Measurements from ENCODE around the gene OCA2.

Gene OCA2

DNA sequence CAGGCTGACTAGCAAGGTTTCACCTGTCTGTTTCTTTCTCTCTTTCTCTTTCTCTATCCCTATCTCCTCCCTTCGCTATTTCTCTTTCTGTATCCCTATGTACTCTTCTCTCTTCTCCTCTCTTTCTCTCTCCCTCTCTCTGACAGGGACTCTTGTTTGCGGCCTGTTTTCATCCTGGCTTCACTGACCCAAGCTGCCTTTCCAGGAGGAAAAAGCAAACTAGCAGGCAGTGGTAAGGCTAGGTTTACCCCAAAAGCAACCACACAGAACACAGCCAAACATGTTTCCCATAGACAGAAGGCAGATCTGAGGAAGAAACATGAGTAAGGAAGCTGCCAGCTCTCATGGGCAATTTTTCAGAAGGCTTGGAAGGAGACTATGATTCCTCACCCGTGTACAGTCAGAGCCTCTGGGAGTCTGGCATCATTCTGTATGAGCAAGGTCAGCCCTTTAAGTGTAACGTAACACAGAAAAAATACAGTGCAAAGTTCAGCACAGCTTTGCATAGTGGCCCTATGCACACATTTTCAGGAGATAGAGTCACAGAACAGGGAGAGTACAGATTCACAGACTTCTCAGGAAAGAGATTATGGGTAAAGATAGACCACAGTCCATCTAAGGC lies 61.0 kb downstream of the OCA2 start:
- no peak for DNase-seq (ENCODE audit: low read depth in 2 of 2)
- TF ChIP-seq CTCF (IDR thresholded peaks at IDR 0.05; ENCODE audit: low read depth, low read length): no peak
- H3K4me3 ChIP-seq (replicated peaks in 1 of 2; ENCODE audit: low read depth in 2 of 2, low read length in 2 of 2): no peak overlapping the region

GRCh38 chr15:28033443-28033842 lies 65.7 kb downstream of the OCA2 start:
- no peak for TF ChIP-seq CTCF (IDR thresholded peaks at IDR 0.05; ENCODE audit: low read depth, low read length)

GRCh38 chr15:28030801-28031200 lies 68.3 kb downstream of the OCA2 start:
- no peak for DNase-seq (ENCODE audit: low read depth in 2 of 2)
- no peak overlapping the region for H3K4me3 ChIP-seq (replicated peaks in 1 of 2; ENCODE audit: low read depth in 2 of 2, low read length in 2 of 2)
- TF ChIP-seq CTCF (IDR thresholded peaks at IDR 0.05; ENCODE audit: low read depth, low read length): no peak

More at GRCh38 chr15:28033443-28033842, 65.7 kb downstream of the OCA2 start:
- DNase-seq (ENCODE audit: low read depth in 2 of 2): no peak
- H3K4me3 ChIP-seq (replicated peaks in 1 of 2; ENCODE audit: low read depth in 2 of 2, low read length in 2 of 2): no peak overlapping the region

DNA sequence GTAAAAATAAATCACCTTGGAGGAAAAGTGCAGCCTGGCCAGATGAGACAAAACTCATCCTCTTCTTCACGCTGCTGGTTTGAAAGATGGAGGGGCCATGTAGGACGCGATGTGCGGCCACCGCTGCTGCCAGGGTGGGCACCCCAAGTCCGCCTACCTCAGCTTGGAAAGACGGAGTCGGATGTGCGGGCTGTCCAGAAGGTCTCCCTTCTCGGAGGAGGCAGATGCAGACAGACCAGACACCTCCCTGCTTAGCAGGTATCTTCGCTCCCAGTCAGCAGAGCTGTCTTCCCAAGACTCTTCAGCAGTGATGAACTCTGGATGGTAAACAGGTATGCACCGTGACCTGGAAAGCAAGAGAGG lies 71.4 kb downstream of the OCA2 start:
- H3K4me3 ChIP-seq (replicated peaks in 1 of 2; ENCODE audit: low read depth in 2 of 2, low read length in 2 of 2): no peak overlapping the region
- TF ChIP-seq CTCF (IDR thresholded peaks at IDR 0.05; ENCODE audit: low read depth, low read length): no peak
- no peak for DNase-seq (ENCODE audit: low read depth in 2 of 2)

- no peak for TF ChIP-seq CTCF (IDR thresholded peaks at IDR 0.05; ENCODE audit: low read depth, low read length)
- no peak overlapping the region for H3K4me3 ChIP-seq (replicated peaks in 1 of 2; ENCODE audit: low read depth in 2 of 2, low read length in 2 of 2)
Observed at GRCh38 chr15:28026764-28027713, 72.1 kb downstream of the OCA2 start.

DNA sequence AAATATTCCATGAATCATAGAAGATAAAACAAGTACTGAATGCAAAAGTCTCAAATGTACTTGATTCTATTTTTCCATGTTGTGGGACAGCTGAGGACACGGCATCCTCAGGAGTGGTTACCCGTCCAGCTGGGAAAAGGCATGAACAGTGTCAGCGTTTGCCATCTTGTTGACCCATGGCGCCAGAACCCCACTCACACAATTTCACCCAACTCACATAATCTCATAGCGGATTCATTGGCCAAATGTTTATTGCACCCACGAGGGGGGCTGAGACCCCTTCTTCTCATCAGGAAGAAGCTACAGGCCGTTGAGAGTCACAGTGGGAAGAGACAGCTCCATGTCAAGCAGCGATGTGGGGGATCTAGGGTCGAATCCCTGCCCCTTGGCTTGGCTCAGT lies 72.9 kb downstream of the OCA2 start:
- DNase-seq (ENCODE audit: low read depth in 2 of 2): no peak
- H3K4me3 ChIP-seq (replicated peaks in 1 of 2; ENCODE audit: low read depth in 2 of 2, low read length in 2 of 2): no peak overlapping the region
- no peak for TF ChIP-seq CTCF (IDR thresholded peaks at IDR 0.05; ENCODE audit: low read depth, low read length)

More at GRCh38 chr15:28026764-28027713, 72.1 kb downstream of the OCA2 start:
- DNase-seq (ENCODE audit: low read depth in 2 of 2): no peak

All from cardiac fibroblast (primary cell).